Glutamatergic neuron (in vitro differentiated cells): ENCODE results near the gene PRSS48. TPM values are rescaled to one million over a fixed set of nuclear protein-coding genes. Genes with fewer than 3 reads are reported as not detected.
"Not testable (repeated sequence)": the region's sequence is repeated elsewhere in the genome, so short reads cannot be mapped to it uniquely, and the experiment has no call there.

Experiments used
- DNase-seq: peaks from one replicate; pipeline ENCODE4 v3.0.0; 2022
- H3K27ac Mint-ChIP-seq: one replicate; pipeline ENCODE4 v1.8.0; 2020; ENCODE audit warnings: mild to moderate bottlenecking, mixed read lengths, inconsistent platforms; ENCODE audit not compliant: unreplicated experiment
- H3K27me3 Mint-ChIP-seq: one replicate; pipeline ENCODE4 v1.8.0; 2020; ENCODE audit warnings: mild to moderate bottlenecking, moderate library complexity, mixed read lengths, inconsistent platforms; ENCODE audit not compliant: unreplicated experiment
- H3K36me3 Mint-ChIP-seq: one replicate; pipeline ENCODE4 v1.8.0; 2020; ENCODE audit warnings: mild to moderate bottlenecking, mixed read lengths, inconsistent platforms; ENCODE audit not compliant: unreplicated experiment
- H3K4me1 Mint-ChIP-seq: one replicate; pipeline ENCODE4 v1.8.0; 2020; ENCODE audit warnings: mild to moderate bottlenecking, low read depth, mixed read lengths, inconsistent platforms; ENCODE audit not compliant: unreplicated experiment
- H3K4me3 Mint-ChIP-seq: one replicate; pipeline ENCODE4 v1.8.0; 2020; ENCODE audit warnings: mild to moderate bottlenecking, mixed read lengths, inconsistent platforms; ENCODE audit not compliant: unreplicated experiment
- H3K9me3 Mint-ChIP-seq: one replicate; pipeline ENCODE4 v1.8.0; 2020; ENCODE audit warnings: mild to moderate bottlenecking, moderate library complexity, mixed read lengths, inconsistent platforms; ENCODE audit not compliant: unreplicated experiment
- CTCF ChIP-seq: fragments of 200-600 bp; sonication (generic); IDR thresholded peaks from one replicate; pipeline ENCODE4 v1.5.0; 2021; ENCODE audit not compliant: partially characterized antibody, unreplicated experiment
- total RNA-seq: library from RNA; stranded (reverse); fragmentation: NEBNext Ultra II Directional; extraction: Animal tissue kit (Norgen Biotek cat#: 25700); gene quantifications from one replicate; pipeline ENCODE4 v1.2.1, GENCODE V29; 2021; ENCODE audit not compliant: unreplicated experiment

PRSS48 gene
- total RNA-seq, 1 donor from 2014 or later: not detected

GRCh38 chr4:151267822-151268535 lies 9.0 kb upstream of the PRSS48 start:
- H3K36me3 Mint-ChIP-seq: no peaks in the 10 kb centered on the region
- H3K9me3 Mint-ChIP-seq: no peaks in the 10 kb centered on the region
- H3K4me1 Mint-ChIP-seq: no peaks in the 10 kb centered on the region
- TF ChIP-seq CTCF: no peak
- no peak overlapping the region for H3K27ac Mint-ChIP-seq
- H3K4me3 Mint-ChIP-seq: no peak overlapping the region
- no peaks in the 10 kb centered on the region for H3K27me3 Mint-ChIP-seq
- DNase-seq: no peak

DNA sequence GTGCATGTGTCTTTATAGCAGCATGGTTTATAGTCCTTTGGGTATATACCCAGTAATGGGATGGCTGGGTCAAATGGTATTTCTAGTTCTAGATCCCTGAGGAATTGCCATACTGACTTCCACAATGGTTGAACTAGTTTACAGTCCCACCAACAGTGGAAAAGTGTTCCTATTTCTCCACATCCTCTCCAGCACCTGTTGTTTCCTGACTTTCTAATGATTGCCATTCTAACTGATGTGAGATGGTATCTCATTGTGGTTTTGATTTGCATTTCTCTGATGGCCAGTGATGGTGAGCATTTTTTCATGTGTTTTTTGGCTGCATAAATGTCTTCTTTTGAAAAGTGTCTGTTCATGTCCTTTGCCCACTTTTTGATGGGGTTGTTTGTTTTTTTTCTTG lies 8.1 kb upstream of the PRSS48 start:
- H3K4me1 Mint-ChIP-seq, H3K27ac Mint-ChIP-seq, H3K27me3 Mint-ChIP-seq, DNase-seq, H3K9me3 Mint-ChIP-seq, H3K36me3 Mint-ChIP-seq, H3K4me3 Mint-ChIP-seq: not testable (repeated sequence)

DNA sequence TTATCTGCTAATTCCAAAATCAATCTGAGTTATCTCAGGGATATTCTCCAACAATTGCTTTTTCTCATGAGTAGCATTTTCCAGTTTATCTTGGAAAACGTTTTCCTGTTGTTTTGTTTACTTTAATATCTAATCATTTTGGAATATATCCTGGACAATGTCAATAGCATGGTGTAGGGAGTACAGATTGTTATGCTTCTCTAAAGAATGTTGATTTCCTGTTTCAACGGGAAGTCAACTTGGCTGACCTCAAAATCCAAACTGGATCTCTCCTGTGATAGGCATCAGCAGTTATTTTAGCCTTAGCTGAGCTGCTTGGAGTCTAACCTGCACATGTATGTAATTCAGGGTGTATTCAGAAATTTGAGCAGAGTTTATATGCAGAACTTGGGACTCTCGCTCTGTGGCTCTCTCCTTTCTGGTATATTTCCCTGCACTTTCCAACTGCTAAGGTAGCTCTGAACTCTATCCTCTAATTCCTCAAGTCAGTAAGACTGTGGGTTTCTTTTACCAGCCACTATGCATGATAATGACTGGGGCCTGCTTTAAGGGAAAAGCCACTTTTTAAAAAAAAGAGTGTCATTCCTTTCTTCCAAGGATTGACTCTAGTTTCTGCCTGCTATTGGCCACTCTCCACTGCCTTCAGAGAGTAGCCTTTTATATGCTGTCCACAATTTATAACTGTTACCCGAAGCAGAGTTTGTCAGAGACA lies 7.7 kb downstream of the PRSS48 start:
- H3K4me3 Mint-ChIP-seq: no peak overlapping the region
- DNase-seq: no peak

GRCh38 chr4:151287409-151287808 lies 10.4 kb downstream of the PRSS48 start:
- TF ChIP-seq CTCF: no peak
- no peak for DNase-seq
- H3K27me3 Mint-ChIP-seq: no peaks in the 10 kb centered on the region
- peaks cover 4% of the 10 kb centered on the region for H3K9me3 Mint-ChIP-seq
- H3K4me1 Mint-ChIP-seq: no peaks in the 10 kb centered on the region
- no peak overlapping the region for H3K27ac Mint-ChIP-seq
- peaks cover 10% of the 10 kb centered on the region for H3K36me3 Mint-ChIP-seq
- H3K4me3 Mint-ChIP-seq: no peak overlapping the region

More for the DNA sequence above, 7.7 kb downstream of the PRSS48 start:
- Mint-ChIP-seq H3K36me3 (peaks cover 10% of the 10 kb centered on the region), H3K27me3 (no peaks in the 10 kb centered on the region), H3K9me3 (peaks cover 3% of the 10 kb centered on the region), H3K27ac (no peak overlapping the region), H3K4me1 (no peaks in the 10 kb centered on the region)
- no peak for TF ChIP-seq CTCF

- Mint-ChIP-seq H3K27ac (no peak overlapping the region), H3K4me3 (no peak overlapping the region), H3K27me3 (no peaks in the 10 kb centered on the region), H3K9me3 (peaks cover 2% of the 10 kb centered on the region), H3K4me1 (peaks cover 4% of the 10 kb centered on the region), H3K36me3 (no peaks in the 10 kb centered on the region)
- no peak for TF ChIP-seq CTCF
- no peak for DNase-seq
Measured at GRCh38 chr4:151291485-151291884, 14.5 kb downstream of the PRSS48 start.
